ENCODE measurements around the gene PRLHR.
"Not testable (repeated sequence)": the region's sequence is repeated elsewhere in the genome, so short reads cannot be mapped to it uniquely, and the experiment has no call there.

PRLHR gene

DNA sequence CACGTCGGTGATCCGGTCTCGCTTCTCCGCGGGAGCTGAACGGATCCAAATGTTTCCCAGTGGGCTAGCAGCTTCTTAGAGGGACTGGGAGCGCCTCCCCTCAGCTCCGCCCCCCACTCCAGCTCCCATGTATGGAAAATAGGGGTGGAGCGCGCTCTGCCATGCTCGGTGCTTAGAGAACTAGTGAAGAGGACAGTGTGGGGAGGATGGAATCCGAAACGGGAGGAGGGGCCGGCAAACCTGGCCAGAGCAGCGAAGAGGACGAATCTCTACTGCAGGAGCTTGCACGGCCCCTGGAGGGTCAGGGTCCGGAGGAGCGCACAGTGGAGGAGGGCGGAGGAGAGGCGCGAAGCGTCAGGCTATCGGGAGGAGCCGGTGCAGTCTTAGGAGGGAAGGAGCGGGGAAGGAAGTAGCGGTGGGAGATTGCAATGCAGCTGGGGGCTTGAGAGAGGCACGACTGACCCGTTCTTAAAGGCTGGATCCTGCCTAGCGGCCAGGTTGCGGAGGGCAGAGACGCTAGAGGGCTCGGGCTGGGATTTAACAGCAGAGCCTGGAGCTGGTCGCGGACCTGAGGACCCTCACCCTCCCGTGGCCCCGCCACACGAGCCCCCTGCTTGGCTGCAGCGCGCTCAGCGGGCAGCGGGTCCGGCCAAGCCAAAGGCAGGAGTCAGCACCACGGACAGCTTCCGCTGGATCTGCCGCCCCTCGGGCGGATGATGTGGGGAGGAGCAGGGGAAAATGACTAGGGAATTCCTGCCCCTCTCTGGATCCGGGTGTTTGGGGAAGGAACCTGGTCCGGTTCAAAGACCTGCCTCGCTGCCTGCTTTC is at the start of gene PRLHR:
TSS of gene PRLHR (minus strand) at position 51 of the 828 bp plus-strand sequence. CDS start 404 bp downstream, outside the sequence.
- peak; percentile 71 for DNase-seq

DNA sequence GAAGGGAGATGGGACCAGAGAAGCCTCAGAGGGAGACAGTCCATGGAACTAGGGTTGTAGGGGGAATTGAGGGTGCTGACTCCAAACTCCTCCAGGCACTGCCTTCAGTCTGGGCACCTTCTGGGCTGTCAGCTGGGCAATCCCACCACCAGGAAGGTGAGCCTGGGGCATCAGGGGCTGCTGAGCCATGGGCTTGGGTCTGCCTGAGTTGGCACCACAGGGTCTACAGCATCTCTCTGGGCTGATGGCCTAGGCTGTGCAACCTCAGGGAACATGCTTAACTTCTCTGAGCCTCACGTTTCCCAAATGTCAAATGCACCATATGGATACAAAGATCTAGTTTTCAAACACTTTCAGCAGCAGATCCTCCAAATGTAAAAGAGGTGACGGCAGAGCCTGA is 46.8 kb upstream of the PRLHR start:
- no peak for DNase-seq

DNA sequence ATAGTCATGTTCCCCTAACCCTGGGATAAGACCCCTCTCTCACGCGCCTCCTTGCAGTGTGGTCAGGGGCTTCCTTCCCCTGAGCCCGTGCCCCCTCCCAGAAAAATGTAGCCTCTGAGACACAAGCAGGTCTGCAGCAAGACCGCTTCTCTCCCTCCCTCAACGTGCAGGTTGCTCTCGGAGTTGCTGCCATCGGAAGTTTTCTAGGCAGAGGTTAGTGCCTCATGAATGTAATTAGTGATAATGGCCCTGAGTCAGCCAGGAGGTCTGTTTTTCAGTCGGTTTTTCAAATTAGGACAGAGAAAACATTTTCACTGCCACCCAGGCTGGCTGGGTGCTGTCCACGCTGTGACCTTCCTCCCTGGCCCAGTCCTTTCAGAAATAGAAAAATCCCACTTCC is 43.2 kb upstream of the PRLHR start:
- DNase-seq: no peak

DNA sequence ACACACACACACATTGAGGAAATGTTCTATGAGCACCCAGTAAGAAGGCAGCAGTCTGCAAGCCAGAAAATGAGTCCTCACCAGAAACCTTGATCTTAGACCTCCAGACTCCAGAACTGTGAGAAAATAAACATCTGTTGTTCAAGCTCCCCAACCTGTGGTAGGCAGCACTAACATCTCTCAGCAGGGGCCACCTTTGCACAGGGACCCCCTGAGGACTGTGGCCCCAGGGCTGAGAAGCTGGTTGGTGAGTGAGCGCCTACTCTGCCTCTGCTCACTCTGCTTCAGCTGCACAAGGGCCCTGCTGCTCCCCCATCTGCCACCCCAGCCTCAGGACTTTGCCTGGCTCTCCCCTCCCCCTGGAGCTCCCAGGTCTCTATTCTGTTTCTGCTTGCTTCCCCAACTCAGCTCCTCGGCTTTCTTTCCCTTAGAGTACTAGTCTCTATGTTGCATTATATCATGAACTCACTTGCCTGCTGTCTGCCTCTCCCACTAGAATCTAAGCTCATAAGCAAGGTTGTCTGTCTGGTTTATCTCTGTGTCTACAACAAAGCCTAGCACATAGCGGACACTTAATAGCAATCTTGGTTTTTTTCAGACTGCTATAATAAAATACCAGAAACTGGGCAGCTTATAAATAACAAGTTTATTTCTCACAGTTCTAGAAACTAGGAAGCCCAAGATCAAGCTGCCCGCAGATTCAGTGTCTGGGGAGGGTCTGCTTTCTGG is 40.4 kb upstream of the PRLHR start:
- DNase-seq: no peak

DNA sequence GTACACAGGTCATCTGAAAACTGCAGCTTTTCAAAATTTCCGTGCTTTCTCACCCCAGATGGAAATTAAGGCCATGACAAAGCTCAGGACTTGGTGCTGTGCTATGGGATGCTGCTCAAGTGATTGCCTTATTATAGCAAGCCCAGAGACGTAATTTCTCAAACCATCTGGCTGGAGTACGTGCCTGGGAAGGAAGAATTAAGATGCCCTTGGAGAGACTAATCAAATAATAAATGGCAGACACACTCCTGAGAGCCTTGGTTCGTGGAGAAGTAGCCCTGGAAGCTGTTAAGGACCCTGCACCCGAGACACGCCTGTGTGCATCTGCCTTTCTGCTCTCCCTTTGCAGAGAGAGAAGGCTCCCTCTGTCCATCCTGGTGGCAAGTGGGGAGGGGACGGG is 38.3 kb upstream of the PRLHR start:
- DNase-seq: no peak

DNA sequence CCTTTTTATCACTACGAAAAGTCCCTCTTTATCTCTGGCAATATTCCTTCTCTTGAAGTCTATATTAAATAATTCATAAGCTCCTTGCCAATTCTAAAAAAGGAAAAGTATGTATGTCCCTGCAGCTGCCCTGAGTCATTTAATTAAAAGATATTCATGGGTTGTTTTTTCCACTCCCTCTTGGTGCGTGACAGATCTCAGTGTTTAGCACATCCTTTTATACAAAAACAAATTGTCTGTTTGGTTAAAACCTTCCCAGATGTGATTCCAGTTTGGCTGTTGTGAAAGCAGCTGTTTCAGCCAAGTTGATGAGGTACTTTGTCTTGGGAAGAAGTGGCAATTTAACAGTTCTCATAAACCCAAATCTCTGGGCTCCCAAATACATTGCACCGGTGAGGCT is 33.8 kb upstream of the PRLHR start:
- no peak for DNase-seq

DNA sequence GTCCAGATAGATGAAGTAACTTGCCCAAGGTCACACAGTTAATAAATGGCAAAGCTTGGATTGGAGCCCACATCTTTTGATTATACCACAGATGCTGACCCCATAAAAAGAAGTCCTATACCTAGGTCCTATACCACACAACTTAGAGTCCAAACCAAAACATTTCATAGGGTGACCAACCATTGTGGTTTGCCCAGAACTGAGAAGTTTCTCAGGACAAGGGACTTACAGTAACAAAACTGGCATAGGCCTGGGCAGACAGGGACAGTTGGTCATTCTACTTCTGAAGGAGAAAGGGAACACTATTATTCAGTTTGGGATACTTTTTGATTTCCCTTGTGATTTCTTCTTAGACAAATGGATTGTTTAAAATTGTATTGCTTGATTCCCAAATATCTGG is 32.9 kb upstream of the PRLHR start:
- DNase-seq: no peak

DNA sequence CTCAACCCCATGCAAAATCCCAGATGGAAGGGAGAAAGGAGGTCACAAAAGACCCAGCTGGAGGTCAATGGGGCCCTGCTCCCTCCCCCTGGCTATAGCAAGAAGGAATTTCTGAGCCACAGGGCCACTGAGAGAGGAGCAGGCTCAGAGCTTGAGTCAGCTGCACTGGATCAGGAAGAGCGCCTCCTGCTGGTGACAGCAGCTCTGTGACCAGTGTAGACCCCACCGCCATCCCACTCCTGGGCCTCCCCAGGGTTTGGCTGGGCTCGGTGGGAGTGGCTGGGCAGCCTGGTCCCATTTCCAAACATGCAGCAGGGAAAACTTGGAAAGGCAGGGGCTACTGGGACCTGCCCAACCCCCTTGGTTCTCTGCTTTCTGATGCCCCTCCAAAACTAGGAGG is 31.5 kb upstream of the PRLHR start:
- no peak for DNase-seq

DNA sequence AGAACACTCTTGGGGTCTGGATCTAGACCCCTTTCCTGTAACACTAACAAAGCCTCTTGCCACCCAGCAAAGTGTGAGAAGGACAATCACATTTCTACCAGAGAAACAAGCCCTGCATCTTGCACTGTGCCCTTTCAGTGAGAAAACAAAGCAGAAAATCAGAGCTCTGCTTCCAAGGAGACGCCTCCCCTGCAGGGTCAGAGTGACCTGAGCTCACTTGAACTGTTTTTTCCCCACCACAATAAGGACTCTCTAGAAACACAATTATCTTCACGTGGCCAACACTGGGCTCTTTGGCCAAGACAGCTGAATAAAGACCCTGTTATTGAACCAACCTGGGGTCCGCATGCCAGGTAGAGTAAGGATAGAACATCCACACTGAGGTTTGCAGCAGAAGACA is 30.1 kb upstream of the PRLHR start:
- no peak for DNase-seq

DNA sequence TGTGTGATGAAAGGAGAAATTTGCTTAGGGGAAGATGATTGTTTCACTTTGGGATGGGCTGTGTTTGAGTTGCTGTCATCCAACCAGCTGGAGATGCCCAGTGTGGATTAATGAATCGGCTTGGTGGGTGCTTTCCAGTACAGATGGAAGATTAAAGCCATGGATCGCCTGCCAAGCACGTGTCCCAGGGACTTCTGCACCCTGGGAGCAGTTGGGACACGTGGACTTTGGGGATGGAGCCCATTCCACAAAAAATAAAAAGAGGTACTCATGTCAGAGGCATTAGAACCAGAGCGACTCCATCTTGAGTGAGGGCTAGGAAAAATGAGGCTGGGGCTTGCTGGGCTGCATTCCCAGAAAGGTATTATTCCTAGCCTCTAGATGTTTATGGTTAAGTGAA is 29.3 kb upstream of the PRLHR start:
- no peak for DNase-seq

DNA sequence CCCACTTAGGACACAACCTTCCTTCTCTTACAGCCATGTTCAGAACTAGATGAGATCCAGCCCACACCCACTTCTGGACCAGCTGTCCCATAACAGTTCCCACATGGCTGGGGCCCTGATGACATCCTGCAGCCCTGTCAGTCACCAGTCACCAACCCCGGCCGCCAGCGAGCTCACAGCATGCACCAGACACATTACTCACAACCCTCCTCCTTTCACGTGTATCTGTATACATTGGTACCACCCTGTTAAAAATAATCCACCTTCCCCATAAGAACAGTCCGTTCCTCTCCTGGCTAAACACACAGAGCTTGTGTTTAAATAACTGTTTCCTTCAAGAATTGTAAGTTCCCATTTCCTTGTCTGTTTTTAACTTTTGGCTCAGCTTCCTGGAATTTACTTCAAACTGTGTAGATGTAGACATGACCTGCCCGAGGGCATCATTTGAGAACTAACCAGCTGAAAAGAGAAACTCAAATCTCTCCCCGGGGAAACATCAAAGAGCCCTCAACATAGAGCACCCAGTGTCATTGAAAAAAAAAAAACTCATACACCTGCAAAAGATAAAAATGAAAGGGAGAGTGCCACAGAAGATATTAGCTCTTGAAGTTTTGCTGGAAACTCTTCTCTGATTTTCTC is 26.0 kb upstream of the PRLHR start:
- peak; percentile 25 for DNase-seq

DNA sequence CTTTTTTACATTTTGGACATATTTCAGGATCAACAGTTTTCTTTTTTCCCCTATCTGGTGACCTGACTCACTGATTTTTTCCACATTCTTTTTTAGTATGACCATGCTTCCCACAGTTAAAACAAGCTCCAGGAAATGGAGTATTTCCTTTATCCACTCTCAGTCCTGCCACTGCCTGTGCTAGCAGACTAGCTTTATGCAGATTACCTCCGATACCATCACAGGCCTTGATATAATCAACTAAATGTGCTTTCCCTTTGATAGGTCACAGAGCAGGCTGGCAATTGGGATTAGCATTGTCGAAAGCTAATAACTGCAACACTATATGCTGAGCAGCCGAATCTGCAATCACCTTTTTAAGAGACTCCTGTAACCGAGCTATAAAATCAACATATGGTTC is 18.4 kb upstream of the PRLHR start:
- DNase-seq: not testable (repeated sequence)

DNA sequence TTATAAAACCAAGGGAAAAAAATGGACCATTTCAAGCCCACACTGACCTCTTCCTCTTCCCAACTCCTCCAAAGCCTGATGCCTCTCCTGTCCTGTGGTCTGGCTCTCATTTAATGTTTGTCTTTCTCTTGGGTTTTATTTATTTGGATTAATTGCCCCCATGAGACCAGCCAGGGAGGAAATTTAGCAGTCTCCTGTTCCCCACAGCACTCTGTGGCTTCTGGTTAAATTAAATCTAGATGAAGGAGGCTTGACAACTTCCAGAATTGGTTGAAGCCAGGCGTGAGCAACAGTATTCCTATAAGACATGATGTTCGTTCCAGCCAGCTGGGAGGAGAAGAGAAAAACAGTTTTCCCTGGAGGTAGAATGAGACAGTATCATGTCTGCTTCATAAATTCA is 15.1 kb upstream of the PRLHR start:
- no peak for DNase-seq

DNA sequence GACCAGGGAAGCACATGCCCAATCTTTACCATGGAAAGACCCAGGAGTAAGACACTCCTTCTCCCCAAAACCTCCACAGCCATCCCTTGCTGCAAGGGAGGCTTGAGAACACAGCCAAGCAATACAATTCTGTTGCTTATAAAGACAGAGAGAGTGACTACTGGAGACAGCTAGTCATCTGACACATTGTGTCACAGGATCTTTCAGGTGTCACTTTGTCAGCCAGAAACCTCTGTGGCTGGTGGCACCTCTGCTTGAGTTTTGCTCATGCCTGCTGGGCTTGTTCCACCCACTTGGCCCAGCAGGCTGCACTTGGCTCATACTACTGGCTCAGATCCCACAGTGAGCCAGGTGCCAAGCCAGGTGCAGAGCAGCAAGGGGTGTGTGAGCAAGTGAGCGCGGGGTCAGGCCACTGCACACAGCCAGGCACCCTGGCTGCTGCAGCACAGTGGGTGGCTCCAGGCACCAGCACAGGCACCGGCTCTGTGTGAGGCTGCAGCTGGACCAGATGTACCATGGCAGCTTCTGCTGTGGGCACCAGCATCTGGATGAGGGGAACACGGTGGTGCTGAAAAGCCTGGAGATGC is 12.4 kb upstream of the PRLHR start:
- DNase-seq: no peak

DNA sequence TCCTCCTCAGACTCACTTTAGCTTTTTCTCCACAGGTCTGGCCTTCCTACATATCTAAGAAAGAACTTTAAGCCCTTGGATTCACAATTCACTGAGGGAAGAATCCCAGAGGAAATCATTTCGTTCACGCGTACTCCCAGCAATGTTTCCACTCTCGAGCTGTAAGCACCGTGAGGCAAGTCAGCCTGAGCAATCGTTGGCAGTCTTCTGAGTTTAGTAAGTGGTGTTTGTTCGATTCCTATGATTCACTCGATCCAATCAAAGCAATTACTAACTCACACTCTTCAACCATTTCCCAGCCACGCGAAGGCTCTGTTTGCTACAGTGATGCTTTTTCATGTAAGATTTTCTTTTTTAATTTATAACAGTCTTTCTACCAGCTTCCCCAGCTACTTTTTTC is 10.2 kb upstream of the PRLHR start:
- DNase-seq: no peak

DNA sequence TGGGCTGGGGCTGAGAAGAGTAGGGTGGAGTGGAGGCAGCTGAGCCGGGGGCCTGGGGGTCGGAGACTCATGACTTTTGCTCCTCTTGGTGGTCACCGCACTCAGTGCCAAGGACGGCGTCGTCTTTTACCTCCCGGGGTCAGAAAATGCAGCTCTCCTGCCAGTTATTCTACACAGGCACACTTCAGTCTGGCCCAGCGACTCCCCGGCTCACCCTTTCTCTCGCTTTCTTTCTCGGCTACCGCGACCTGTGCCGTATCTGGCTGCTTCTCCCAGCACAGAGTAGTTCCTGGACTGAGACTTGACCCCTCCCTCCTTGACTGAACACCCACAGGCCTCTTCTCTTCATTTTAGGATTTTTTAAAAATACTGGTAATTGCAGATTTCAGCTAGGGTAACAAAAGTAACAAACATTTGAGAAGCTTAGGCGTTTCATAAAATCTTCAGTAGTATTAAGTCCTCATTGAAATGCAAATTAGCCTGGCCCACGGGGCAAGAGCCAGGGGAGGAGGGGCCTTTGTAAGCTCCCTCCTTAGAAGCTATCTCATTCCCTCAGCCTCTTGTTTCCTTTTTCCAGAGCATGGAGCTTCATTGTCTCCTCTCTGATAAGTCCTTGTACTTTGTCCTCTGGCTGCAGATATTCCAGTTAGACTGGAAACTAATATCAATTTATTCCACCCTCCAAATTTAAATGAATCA is 1.1 kb upstream of the PRLHR start:
- peak; percentile 65 for DNase-seq

DNA sequence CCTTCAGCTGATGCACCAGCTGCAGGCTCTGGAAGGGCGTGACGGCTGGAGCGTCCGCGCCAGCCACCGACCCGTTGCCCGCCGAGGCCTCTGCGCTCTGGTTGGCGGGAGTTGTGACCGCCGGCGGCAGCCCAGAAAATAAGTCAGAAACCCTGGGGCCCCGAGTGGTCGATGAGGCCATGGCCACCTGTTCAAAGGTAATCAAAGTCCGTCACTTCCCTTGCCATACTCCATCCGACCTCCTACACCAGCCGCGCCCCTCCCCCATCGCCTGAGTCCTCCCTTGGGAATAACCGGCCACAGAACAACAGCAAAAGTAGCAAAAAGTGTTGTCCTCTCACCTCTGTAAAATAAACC is 406 bp downstream of the PRLHR start:
- no peak for DNase-seq

DNA sequence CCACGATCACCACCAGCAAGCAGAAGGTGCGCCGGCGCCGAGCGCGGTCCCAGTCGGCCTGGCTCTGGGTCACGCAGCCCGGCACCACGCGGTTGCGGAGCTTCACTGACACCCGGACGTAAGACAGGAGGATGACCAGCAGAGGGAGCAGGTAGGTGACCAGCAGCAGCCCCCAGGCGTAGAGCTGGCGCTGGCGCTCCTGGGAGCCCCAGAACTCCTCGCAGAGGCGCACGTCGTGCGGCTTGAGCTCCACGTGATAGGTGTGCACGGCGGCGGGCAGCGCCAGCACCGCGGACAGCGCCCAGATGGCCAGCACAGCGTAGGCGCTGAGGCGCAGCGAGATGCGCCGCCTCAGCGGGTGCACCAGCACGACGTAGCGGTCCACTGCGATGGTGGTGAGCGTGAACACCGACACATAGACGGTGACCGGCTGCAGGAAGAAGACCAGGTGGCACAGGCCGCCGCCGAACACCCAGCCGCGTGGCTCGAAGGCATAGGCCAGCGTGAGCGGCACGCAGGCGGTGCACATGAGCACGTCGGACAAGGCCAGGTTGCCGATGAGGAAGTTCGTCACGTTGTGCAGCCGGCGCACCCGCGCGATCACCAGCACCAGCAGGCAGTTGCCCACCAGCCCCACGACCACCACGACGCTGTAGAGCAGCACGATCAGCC is 920 bp downstream of the PRLHR start:
- DNase-seq: no peak

DNA sequence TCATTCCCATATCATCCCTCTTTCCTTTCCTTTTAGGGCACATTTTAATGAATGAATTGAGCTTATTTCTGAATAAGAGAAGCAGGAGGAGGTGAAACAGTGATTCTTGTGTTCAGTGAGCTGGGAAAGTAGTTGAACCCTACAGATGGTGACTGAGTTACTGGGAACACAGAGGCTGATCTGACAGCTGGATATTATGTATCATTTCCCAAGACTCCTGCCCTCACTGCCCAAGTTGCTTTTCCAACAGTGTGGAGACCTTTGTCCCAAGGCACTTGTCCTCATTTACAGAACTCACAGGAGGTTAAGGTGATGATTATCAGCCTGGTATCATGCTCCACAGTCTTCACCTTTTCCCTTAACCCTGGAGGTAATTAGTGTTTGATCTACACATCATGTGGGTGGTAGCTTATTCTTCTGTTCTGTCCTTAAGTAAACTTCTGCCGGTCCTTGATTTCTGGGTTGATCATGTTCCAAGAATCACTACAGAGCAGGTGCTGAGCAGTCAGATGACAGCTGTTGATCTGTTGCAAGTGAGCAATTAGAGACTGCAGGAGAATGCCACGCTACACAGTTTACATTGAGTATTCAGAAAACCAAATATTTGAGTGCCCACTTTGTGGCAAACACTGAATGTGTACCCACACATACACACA is 2.6 kb downstream of the PRLHR start:
- DNase-seq: no peak

DNA sequence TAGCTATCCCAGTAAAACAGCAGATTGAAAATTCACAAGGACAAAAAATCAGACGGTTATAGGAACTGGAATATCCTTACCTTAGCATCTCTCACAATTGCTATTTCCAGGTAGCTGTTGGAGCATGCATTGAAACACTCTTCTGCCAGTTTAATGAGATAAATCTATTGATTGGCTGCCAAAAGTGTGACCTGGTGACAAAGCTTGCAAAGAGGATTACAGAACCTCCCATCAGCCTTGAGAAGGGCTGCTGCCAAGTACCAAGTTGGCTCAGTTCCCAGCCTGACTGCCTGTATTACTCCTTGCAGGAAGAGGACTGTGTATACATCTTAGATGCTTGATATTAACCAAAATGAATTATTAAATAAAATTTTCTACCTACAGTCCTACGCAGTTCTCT is 5.1 kb downstream of the PRLHR start:
- peak; percentile 34 for DNase-seq

DNA sequence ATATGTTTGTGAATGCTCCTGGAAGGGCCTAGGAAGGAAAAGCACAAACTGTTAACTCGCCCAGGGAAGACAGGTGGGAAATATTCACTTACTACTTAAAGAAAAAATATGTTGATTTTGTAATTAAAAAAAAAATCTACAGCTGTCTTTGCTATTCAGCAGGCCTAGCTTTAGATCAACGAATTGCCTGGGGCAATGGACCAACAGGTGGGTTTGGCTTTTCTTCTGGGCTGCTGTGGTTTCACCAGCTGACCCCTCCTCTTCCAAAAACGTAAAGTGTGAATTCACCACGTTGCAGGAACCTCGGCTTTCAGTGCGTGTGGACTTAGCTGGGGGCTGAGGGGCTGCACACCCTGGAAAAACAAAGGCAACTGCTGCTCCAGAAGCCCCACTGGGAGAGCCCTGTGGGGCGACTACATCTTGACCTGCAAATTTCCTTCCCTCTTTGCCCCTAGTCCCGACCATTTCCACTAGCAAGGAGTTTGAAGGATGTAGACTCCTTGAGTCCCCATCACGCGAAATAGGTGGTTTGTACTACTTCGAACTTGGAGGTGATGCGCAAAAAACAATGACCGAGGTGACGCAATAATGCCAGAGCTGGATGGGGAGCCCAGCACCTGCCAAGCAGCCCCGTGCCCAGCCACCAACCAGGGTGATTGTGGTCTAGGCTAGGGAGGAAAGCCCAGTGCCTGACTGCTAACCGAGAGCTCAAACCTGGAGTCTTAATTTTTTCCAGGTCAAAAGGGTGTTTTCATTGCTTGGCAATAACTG is 7.4 kb downstream of the PRLHR start:
- DNase-seq: no peak

Data from NCI-H526 treated with DMSO at 0.1 percent for 48 hours (cell line).